ENCODE results near the gene CDH18. TPM values are rescaled to one million over a fixed set of nuclear protein-coding genes. Genes with fewer than 3 reads are reported as not detected.

Gene CDH18
- polyA plus RNA-seq, 1 donor from 2014 or later = 5.6 TPM

- Histone ChIP-seq H2AFZ (ENCODE audit: low read depth, low read length) (no peak overlapping the region), H3K9me2 (ENCODE audit: insufficient read depth, low read length) (no peaks in the 10 kb centered on the region), H3K9ac (ENCODE audit: low read length) (no peak overlapping the region), H3K27ac (ENCODE audit: low read length) (no peak overlapping the region), H3K9me3 (ENCODE audit: low read length) (no peaks in the 10 kb centered on the region), H3F3A (ENCODE audit: insufficient read depth, low read length, poor library complexity, severe bottlenecking) (no peaks in the 10 kb centered on the region), H3K4me3 (ENCODE audit: low read length) (no peak overlapping the region), H3K27me3 (ENCODE audit: insufficient read depth, low read depth, low read length) (no peaks in the 10 kb centered on the region), H3K79me2 (replicated peaks; ENCODE audit: insufficient read depth, low read length) (no peaks in the 10 kb centered on the region), H3K36me3 (ENCODE audit: insufficient read depth, low read length) (no peaks in the 10 kb centered on the region), H3K4me2 (ENCODE audit: low read length) (no peak overlapping the region), H4K20me1 (ENCODE audit: insufficient read depth) (no peaks in the 10 kb centered on the region)
- no peak for TF ChIP-seq EZH2 (IDR thresholded peaks at IDR 0.05; ENCODE audit: borderline replicate concordance, insufficient read depth, low read length, poor library complexity, severe bottlenecking)
- TF ChIP-seq EP300 (conservative IDR thresholded peaks at IDR 0.05; ENCODE audit: poor library complexity, severe bottlenecking) = no peak
- no peak for TF ChIP-seq REST (IDR thresholded peaks at IDR 0.05; ENCODE audit: borderline replicate concordance)
- TF ChIP-seq MXI1 (conservative IDR thresholded peaks at IDR 0.05; ENCODE audit: poor library complexity, severe bottlenecking) = no peak
- TF ChIP-seq TAF1 (IDR thresholded peaks at IDR 0.05; ENCODE audit: low read depth) = no peak
- no peak for TF ChIP-seq SMC3 (conservative IDR thresholded peaks at IDR 0.05; ENCODE audit: poor library complexity)
- no peak for TF ChIP-seq RAD21 (conservative IDR thresholded peaks at IDR 0.05)
- TF ChIP-seq, protein P1, sequence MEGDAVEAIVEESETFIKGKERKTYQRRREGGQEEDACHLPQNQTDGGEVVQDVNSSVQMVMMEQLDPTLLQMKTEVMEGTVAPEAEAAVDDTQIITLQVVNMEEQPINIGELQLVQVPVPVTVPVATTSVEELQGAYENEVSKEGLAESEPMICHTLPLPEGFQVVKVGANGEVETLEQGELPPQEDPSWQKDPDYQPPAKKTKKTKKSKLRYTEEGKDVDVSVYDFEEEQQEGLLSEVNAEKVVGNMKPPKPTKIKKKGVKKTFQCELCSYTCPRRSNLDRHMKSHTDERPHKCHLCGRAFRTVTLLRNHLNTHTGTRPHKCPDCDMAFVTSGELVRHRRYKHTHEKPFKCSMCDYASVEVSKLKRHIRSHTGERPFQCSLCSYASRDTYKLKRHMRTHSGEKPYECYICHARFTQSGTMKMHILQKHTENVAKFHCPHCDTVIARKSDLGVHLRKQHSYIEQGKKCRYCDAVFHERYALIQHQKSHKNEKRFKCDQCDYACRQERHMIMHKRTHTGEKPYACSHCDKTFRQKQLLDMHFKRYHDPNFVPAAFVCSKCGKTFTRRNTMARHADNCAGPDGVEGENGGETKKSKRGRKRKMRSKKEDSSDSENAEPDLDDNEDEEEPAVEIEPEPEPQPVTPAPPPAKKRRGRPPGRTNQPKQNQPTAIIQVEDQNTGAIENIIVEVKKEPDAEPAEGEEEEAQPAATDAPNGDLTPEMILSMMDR (IDR thresholded peaks at IDR 0.05; ENCODE audit: poor library complexity, severe bottlenecking) = no peak
- no peak for TF ChIP-seq POLR2AphosphoS5 (IDR thresholded peaks at IDR 0.05)
Measured at GRCh38 chr5:19977099-19977498, 10.9 kb downstream of the CDH18 start.

DNA sequence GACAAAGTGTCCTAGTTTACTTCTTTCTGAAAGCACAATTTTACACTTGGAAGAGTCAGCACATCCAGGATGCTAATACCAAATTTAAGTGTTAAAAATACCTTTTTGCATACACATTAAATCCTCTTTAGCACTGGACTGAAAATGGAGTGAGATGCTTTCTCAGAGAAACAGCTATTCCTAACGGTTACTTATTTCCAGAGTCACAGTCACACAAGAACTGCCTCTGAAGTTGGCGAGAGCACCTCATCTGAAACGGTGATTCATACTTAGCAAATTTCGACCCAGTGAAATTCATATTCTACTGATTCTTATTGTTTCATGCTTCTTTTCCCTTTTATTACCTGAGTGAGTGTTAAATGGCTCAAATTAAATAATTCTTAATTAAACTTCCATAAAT is 12.2 kb downstream of the CDH18 start:
- Histone ChIP-seq H3K27me3 (ENCODE audit: insufficient read depth, low read depth, low read length) (no peaks in the 10 kb centered on the region), H3F3A (ENCODE audit: insufficient read depth, low read length, poor library complexity, severe bottlenecking) (no peaks in the 10 kb centered on the region), H4K20me1 (ENCODE audit: insufficient read depth) (no peaks in the 10 kb centered on the region), H3K9me2 (ENCODE audit: insufficient read depth, low read length) (no peaks in the 10 kb centered on the region), H2AFZ (ENCODE audit: low read depth, low read length) (no peak overlapping the region), H3K79me2 (replicated peaks; ENCODE audit: insufficient read depth, low read length) (no peaks in the 10 kb centered on the region), H3K27ac (ENCODE audit: low read length) (no peak overlapping the region), H3K9ac (ENCODE audit: low read length) (no peak overlapping the region), H3K36me3 (ENCODE audit: insufficient read depth, low read length) (no peaks in the 10 kb centered on the region), H3K9me3 (ENCODE audit: low read length) (no peaks in the 10 kb centered on the region), H3K4me2 (ENCODE audit: low read length) (no peak overlapping the region), H3K4me3 (ENCODE audit: low read length) (no peak overlapping the region)
- TF ChIP-seq, protein P1 (IDR thresholded peaks at IDR 0.05; ENCODE audit: poor library complexity, severe bottlenecking) = no peak
- TF ChIP-seq RAD21 (conservative IDR thresholded peaks at IDR 0.05) (no peak), MXI1 (conservative IDR thresholded peaks at IDR 0.05; ENCODE audit: poor library complexity, severe bottlenecking) (no peak), REST (IDR thresholded peaks at IDR 0.05; ENCODE audit: borderline replicate concordance) (no peak), EP300 (conservative IDR thresholded peaks at IDR 0.05; ENCODE audit: poor library complexity, severe bottlenecking) (no peak), POLR2AphosphoS5 (IDR thresholded peaks at IDR 0.05) (no peak), SMC3 (conservative IDR thresholded peaks at IDR 0.05; ENCODE audit: poor library complexity) (no peak), TAF1 (IDR thresholded peaks at IDR 0.05; ENCODE audit: low read depth) (no peak), EZH2 (IDR thresholded peaks at IDR 0.05; ENCODE audit: borderline replicate concordance, insufficient read depth, low read length, poor library complexity, severe bottlenecking) (no peak)

Measured in neural cell (in vitro differentiated cells).